HG02938 (cell line): ENCODE results near the gene OVOL2.

Experiments used
- ATAC-seq: cut with Tn5 transposase; IDR thresholded peaks from one replicate; pipeline ENCODE4 v1.9.1; 2021; ENCODE audit warnings: mild to moderate bottlenecking, moderate library complexity; ENCODE audit not compliant: unreplicated experiment

OVOL2 gene

DNA sequence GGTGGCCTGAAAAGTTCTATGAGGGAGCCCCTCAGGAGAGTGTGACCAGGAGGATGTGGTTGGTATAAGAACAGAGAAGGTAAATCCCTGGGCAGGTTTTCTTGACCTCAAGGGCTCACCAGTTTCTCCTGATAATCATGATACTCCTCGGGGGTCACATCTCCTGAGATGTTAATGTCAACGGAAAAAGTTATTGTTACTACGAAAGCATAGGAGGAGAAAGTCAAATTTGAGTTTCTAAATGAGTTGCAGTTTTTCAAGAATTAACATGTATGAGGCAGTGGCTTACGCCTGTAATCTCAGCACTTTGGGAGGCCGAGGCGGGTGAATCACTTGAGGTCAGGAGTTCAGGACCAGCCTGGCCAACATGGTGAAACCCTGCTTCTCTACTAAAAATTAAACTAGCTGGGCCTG, 65.5 kb downstream of the OVOL2 start:
- no peak for ATAC-seq

DNA sequence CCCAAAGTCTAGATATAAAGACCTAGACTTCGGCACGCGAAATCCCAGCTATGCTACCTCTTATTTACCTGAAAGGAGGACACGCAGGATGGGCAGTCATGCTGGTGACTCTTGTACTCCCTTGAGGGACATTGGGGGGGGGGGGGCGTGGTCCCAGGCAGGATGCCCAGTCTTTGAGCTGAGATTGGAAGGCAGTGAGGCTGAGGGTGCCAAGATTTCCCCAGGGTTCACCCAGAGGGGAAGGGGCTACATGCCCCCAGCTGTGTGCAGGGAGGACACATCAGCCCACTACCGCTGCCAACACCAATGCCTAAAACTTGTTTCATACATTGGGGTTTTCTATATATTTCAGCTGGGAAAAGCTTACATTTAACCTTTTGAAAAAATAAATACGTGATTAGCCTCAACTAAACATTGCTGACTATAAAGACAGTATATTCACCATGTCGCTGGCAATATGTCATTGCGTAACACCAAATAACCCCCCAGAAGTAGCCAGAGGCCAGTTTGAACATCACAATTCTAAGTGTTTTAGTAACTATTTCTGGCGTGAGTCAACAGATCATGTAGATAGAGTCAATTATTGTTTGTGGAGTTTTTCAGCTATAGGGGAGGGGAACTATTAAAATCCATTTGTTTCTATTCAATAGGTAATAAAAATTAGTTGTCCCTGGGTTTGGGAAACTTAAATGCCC, 67.3 kb downstream of the OVOL2 start:
- no peak for ATAC-seq

DNA sequence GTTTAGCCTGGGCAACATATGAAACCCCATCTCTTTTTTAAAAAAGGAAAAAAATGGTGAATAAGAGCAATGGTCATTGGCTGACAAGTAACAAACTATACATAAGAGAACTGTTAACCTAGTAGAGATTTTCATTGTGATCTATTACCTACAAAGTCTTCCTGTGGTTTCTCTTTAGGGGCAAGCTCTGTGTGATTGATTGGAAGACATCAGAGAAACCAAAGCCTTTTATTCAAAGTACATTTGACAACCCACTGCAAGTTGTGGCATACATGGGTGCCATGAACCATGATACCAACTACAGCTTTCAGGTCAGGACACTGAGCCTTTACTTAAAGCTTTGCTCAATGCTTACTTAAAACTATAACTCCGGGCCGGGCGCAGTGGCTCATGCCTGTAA, 69.7 kb downstream of the OVOL2 start:
- ATAC-seq: no peak

DNA sequence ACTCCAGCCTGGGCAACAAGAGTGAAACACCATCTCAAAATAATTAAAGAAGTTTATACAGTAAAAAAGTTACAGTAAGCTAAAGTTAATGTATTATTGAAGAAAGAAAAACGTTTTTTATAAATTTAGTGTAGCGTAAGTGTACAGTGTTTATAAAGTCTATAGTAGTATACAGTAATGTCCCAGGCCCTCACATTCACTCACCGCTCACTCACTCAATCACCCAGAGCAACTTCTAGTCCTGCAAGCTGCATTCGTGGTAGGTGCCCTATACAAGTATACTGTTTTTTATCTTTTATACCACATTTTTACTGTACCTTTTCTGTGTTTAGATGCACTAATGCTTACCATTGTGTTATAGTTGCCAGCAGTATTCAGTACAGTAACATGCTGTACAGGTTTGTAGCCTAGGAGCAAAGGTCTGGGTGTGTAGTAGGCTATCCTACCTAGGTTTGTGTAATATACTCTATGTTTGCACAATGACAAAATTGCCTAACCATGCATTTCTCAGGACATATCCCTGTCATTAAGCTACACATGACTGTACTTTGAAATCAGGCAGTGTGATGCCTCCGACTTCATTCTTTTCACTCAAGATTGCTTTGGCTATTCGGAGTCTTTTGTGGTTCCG, 72.2 kb downstream of the OVOL2 start:
- no peak for ATAC-seq

DNA sequence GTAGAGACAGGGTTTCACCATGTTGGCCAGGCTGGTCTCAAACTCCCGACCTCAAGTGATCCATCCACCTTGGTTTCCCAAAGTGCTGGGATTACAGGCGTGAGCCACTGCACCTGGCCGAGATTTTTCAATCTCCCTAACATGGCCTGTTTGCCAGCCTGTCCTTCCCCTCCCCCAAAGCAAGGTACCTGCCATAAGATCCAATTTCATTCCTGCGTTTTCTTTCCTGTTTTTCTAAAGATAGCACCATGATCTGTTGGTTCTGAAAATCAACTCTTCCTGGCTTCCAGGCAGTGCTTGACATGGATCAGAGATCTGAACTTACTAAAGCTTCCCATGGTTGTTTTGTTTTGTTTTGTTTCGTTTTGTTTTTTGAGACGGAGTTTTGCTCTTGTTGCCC, 81.4 kb downstream of the OVOL2 start:
- ATAC-seq: no peak
